K562 (cell line): Measurements from ENCODE around the gene COX7A1. TPM values are rescaled to one million over a fixed set of nuclear protein-coding genes. Genes with fewer than 3 reads are reported as not detected.
"Not testable (repeated sequence)": the region's sequence is repeated elsewhere in the genome, so short reads cannot be mapped to it uniquely, and the experiment has no call there.

ENCODE experiments used
- ATAC-seq: fragments of 200-7000 bp; cut with Tn5 transposase; 3 replicates; pipeline ENCODE4 v1.9.1; 2020; ENCODE audit warnings: moderate library complexity
- BruUV-seq: library from RNA; stranded (reverse); fragments of 400-500 nt; replicated peaks from 2 replicates; lab custom pipeline; 2021; lab: Mats Ljungman, UMichigan
- CTCF ChIA-PET: fragments of 300-600 bp; formaldehyde crosslinking; extraction: SDS; loops from one replicate; lab custom pipeline; 2021; ENCODE audit warnings: low intra/inter-chr PET ratio; lab: Yijun Ruan, JAX
- POLR2A ChIA-PET: fragments of 300-600, 350-650 bp; sonication (Branson Sonifier 250); formaldehyde crosslinking; extraction: SDS; loops from one replicate; lab custom pipeline; 2021; ENCODE audit warnings: antibody characterized with exemption, inconsistent platforms; lab: Yijun Ruan, JAX
- DNase-seq, 4 experiments: peaks; one replicate each; pipeline versions ENCODE4 v3.0.0 to v3.0.0-alpha.2; 2011 to 2018; ENCODE audit warnings: low spot score in 3 of 4, mixed read lengths in 3 of 4; ENCODE audit errors: extremely low read depth in 1 of 4
- FAIRE-seq: peaks from 2 replicates; lab custom pipeline; 2011; peaks lifted over from hg19 to GRCh38; lab: Jason Lieb, UNC
- H2AFZ ChIP-seq: 2 replicates; pipeline ENCODE4 v1.6.0; 2011; ENCODE audit warnings: low read depth, low read length, control low read depth, inconsistent platforms
- H3K27ac ChIP-seq: fragments of 200-600 bp; 3 replicates; pipeline ENCODE4 v1.8.0; 2011; ENCODE audit warnings: low read depth, mild to moderate bottlenecking, control low read depth, inconsistent platforms, low read length, moderate library complexity, mixed read lengths; ENCODE audit errors: extremely low read depth
- H3K27me3 ChIP-seq, 2 experiments: fragments of 300-600 bp in 1 of 2; 2 replicates in 1 of 2; 3 replicates in 1 of 2; pipeline versions ENCODE4 v1.6.0 to v1.8.0; 2011; ENCODE audit warnings: inconsistent platforms in 2 of 2, low read length in 2 of 2, mild to moderate bottlenecking in 1 of 2, mixed read lengths in 1 of 2, moderate library complexity in 1 of 2; ENCODE audit not compliant: control insufficient read depth in 2 of 2, insufficient read depth in 2 of 2
- H3K36me3 ChIP-seq: fragments of 300-600 bp; 3 replicates; pipeline ENCODE4 v1.8.0; 2011; ENCODE audit warnings: mild to moderate bottlenecking, low read length, inconsistent platforms; ENCODE audit not compliant: control insufficient read depth, insufficient read depth
- H3K4me1 ChIP-seq, 2 experiments: fragments of 200-600 bp in 1 of 2; replicated peaks in 1 of 2; 2 replicates in 1 of 2; 3 replicates in 1 of 2; pipeline versions ENCODE4 v1.5.1 to v1.8.0; 2011; ENCODE audit warnings: inconsistent platforms in 2 of 2, low read length in 2 of 2, mild to moderate bottlenecking in 1 of 2, mixed read lengths in 1 of 2, moderate library complexity in 1 of 2; ENCODE audit not compliant: control insufficient read depth in 2 of 2, insufficient read depth in 2 of 2
- H3K4me2 ChIP-seq: 2 replicates; pipeline ENCODE4 v1.6.1; 2011; ENCODE audit warnings: low read length, control low read depth, inconsistent platforms, mixed read lengths; ENCODE audit not compliant: insufficient read depth
- H3K4me3 ChIP-seq: fragments of 200-600 bp; sonication (generic), shearing (Covaris generic); 2 replicates; pipeline ENCODE4 v1.5.1; 2016; ENCODE audit warnings: control low read depth, inconsistent platforms
- H3K79me2 ChIP-seq: fragments of 200-600 bp; 3 replicates; pipeline ENCODE4 v1.8.0; 2011; ENCODE audit warnings: low read length, inconsistent platforms; ENCODE audit not compliant: control insufficient read depth, insufficient read depth
- H3K9ac ChIP-seq, 2 experiments: 2 replicates each; pipeline versions ENCODE4 v1.6.0 to v1.6.1; 2011; ENCODE audit warnings: low read depth in 2 of 2, low read length in 2 of 2, control low read depth in 1 of 2, inconsistent platforms in 1 of 2, mild to moderate bottlenecking in 1 of 2, mixed read lengths in 1 of 2; ENCODE audit not compliant: insufficient read depth in 1 of 2
- H3K9me1 ChIP-seq: one replicate; pipeline ENCODE4 v1.6.0; 2011; ENCODE audit warnings: inconsistent platforms, mild to moderate bottlenecking, low read length, moderate library complexity; ENCODE audit not compliant: control insufficient read depth, insufficient read depth
- H3K9me3 ChIP-seq: replicated peaks from 2 replicates; pipeline ENCODE4 v1.5.1; 2011; ENCODE audit warnings: low read depth, low read length, inconsistent platforms; ENCODE audit not compliant: control insufficient read depth, insufficient read depth
- H4K20me1 ChIP-seq: replicated peaks from 2 replicates; pipeline ENCODE4 v1.6.1; 2011; ENCODE audit warnings: low read length, inconsistent platforms, mixed read lengths; ENCODE audit not compliant: control insufficient read depth, insufficient read depth
- CC2D1A ChIP-seq: fragments of 450-650 bp; IDR thresholded peaks from 2 replicates; pipeline ENCODE4 v1.6.1; 2017; ENCODE audit warnings: mild to moderate bottlenecking
- HOMEZ ChIP-seq: fragments of 250-450 bp; sonication (Bioruptor Pico); IDR thresholded peaks from 2 replicates; pipeline ENCODE4 v1.4.0; 2020; ENCODE audit warnings: mild to moderate bottlenecking, moderate library complexity
- PHF20 ChIP-seq: fragments of 450-650 bp; IDR thresholded peaks from 2 replicates; pipeline ENCODE4 v1.6.1; 2018; ENCODE audit not compliant: partially characterized antibody
- TAF1 ChIP-seq: IDR thresholded peaks from 2 replicates; pipeline ENCODE4 v1.6.1; 2011; ENCODE audit warnings: mild to moderate bottlenecking, low read length, moderate library complexity; ENCODE audit not compliant: insufficient read depth, control insufficient read depth, severe bottlenecking; ENCODE audit errors: extremely low read depth
- THRA ChIP-seq: fragments of 450-650 bp; IDR thresholded peaks from 2 replicates; pipeline ENCODE4 v1.6.1; 2017; ENCODE audit warnings: mild to moderate bottlenecking, moderate library complexity
- ZKSCAN8 ChIP-seq: fragments of 200-800 bp; sonication (Bioruptor generic); IDR thresholded peaks from 2 replicates; pipeline ENCODE4 v1.6.1; 2016; ENCODE audit warnings: missing genetic modification characterization, missing compliant biosample characterization
- ZNF212 ChIP-seq: fragments of 450-650 bp; formaldehyde crosslinking; IDR thresholded peaks from 2 replicates; pipeline ENCODE4 v1.4.0; 2020; ENCODE audit warnings: mild to moderate bottlenecking
- WGBS: fragments of 100-300 bp; shearing (Covaris generic); methylation state at CpG from one replicate; pipeline ENCODE4 v1.1.6; 2016; ENCODE audit warnings: low coverage, mixed read lengths; ENCODE audit not compliant: insufficient coverage; ENCODE audit errors: missing lambda C conversion rate; 5-methylcytosine and 5-hydroxymethylcytosine counted together
- in situ Hi-C: fragments of 300-500 bp; cut with MboI; formaldehyde crosslinking; loops from 4 replicates; pipeline ENCODE4 v1.15.0; 2018; ENCODE audit warnings: inconsistent platforms, mixed read lengths
- intact Hi-C: fragments of 100-400 bp; cut with micrococcal nuclease; formaldehyde crosslinking; loops from 2 replicates; pipeline ENCODE4 v1.14.2; 2022
- polyA plus RNA-seq, 8 experiments: library from polyadenylated mRNA; depleted of rRNA in 4 of 8; stranded (reverse) in 5 of 8; unstranded in 3 of 8; fragments of >200 nt; fragmentation: Nextera tagmentation in 2 of 8; fragmentation: Illumina TruSeq in 1 of 8; extraction: Ambion mirVana in 2 of 8; extraction: Trizol in 1 of 8; gene quantifications; 2 replicates each; pipeline versions ENCODE4 v1.2.1 to v1.2.3, GENCODE V29; 2011 to 2014; ENCODE audit warnings: inconsistent platforms in 1 of 8, missing spikeins in 1 of 8
- total RNA-seq, 7 experiments: library from RNA; depleted of rRNA in 6 of 7; stranded (reverse); fragments of >200 nt in 6 of 7; fragmentation: Illumina TruSeq in 2 of 7; extraction: Trizol in 2 of 7; gene quantifications; 2 replicates each; pipeline versions ENCODE4 v1.2.1 to v1.2.3, GENCODE V29; 2011 to 2021; ENCODE audit warnings: low replicate concordance in 1 of 7

COX7A1 gene
- total and polyA plus RNA-seq, 9 of the 15 experiments (the other 6 are each of a cell fraction or from before 2014, with no cell fraction given) = 0.08 TPM; not detected in 8

GRCh38 chr19:36182612-36183244 lies 30.5 kb upstream of the COX7A1 start:
- intact Hi-C loops = no loop called here
- DNase-seq (no peak), ATAC-seq (no peak), FAIRE-seq (no peak)
- TF ChIP-seq CC2D1A (no peak), TAF1 (no peak), THRA (no peak), HOMEZ (CRISPR knock-in tag) (no peak), ZKSCAN8 (CRISPR knock-in tag) (no peak), ZNF212 (no peak), PHF20 (no peak)
- CTCF ChIA-PET = no interaction called here
- Histone ChIP-seq H3K4me1 (no peaks in the 10 kb centered on the region; a peak in 1 of 5 replicates), H3K27ac (no peak overlapping the region), H3K27me3 (no peaks in the 10 kb centered on the region), H3K4me2 (no peak overlapping the region), H3K4me3 (no peak overlapping the region), H3K9me1 (no peaks in the 10 kb centered on the region), H3K79me2 (no peaks in the 10 kb centered on the region), H3K9ac (no peak overlapping the region), H3K36me3 (no peaks in the 10 kb centered on the region), H4K20me1 (no peaks in the 10 kb centered on the region), H3K9me3 (no peaks in the 10 kb centered on the region), H2AFZ (no peak overlapping the region)
- 59% methylated on average over 17 of the region's 17 CpGs for WGBS
- POLR2A ChIA-PET = interaction anchor here (0.6 to 0.7 kb wide), 2 partner anchors 9 to 13 kb away, joined by 3 to 4 read pairs; no protein-coding TSS in a partner anchor
- in situ Hi-C loops = no loop called here
- no TSS peak for BruUV-seq

GRCh38 chr19:36179077-36179476 lies 26.8 kb upstream of the COX7A1 start:
- CTCF ChIA-PET, ATAC-seq, H3K4me3 ChIP-seq, H3K27me3 ChIP-seq, H3K36me3 ChIP-seq, H2AFZ ChIP-seq, H3K9ac ChIP-seq, H3K4me2 ChIP-seq, BruUV-seq, in situ Hi-C loops, H3K9me3 ChIP-seq, H4K20me1 ChIP-seq, H3K9me1 ChIP-seq, H3K4me1 ChIP-seq, DNase-seq, FAIRE-seq, intact Hi-C loops, POLR2A ChIA-PET, H3K79me2 ChIP-seq, H3K27ac ChIP-seq: not testable (repeated sequence)
- 12% methylated on average over 2 of the region's 2 CpGs for WGBS
